Fibroblast of lung (primary cell): ENCODE results near the gene FKBP14.
A peak's percentile ranks its signal among the peaks of the same experiment; 100 is the strongest.
"Not testable (repeated sequence)": the region's sequence is repeated elsewhere in the genome, so short reads cannot be mapped to it uniquely, and the experiment has no call there.

Source experiments
- EZH2 ChIP-seq: IDR thresholded peaks from 2 replicates; pipeline ENCODE4 v1.5.1; 2012; ENCODE audit warnings: low read length, control low read depth, mild to moderate bottlenecking; ENCODE audit errors: missing control alignments
- TF ChIP-seq, protein P1 (sequence below), 2 donors: IDR thresholded peaks in 1 of 2; conservative IDR thresholded peaks in 1 of 2; 1 replicate in 1 of 2; 2 replicates in 1 of 2; pipeline ENCODE4 v1.5.1; 2011 to 2012; ENCODE audit warnings: low read length in 2 of 2, control low read depth in 1 of 2, inconsistent platforms in 1 of 2, low read depth in 1 of 2, mild to moderate bottlenecking in 1 of 2

- TF ChIP-seq, protein P1, sequence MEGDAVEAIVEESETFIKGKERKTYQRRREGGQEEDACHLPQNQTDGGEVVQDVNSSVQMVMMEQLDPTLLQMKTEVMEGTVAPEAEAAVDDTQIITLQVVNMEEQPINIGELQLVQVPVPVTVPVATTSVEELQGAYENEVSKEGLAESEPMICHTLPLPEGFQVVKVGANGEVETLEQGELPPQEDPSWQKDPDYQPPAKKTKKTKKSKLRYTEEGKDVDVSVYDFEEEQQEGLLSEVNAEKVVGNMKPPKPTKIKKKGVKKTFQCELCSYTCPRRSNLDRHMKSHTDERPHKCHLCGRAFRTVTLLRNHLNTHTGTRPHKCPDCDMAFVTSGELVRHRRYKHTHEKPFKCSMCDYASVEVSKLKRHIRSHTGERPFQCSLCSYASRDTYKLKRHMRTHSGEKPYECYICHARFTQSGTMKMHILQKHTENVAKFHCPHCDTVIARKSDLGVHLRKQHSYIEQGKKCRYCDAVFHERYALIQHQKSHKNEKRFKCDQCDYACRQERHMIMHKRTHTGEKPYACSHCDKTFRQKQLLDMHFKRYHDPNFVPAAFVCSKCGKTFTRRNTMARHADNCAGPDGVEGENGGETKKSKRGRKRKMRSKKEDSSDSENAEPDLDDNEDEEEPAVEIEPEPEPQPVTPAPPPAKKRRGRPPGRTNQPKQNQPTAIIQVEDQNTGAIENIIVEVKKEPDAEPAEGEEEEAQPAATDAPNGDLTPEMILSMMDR (conservative IDR thresholded peaks at IDR 0.05 in 1 of 2, IDR thresholded peaks at IDR 0.05 in 1 of 2; ENCODE audit: low read depth in 1 of 2, low read length in 2 of 2) = peak; percentile 51 to 61
- TF ChIP-seq EZH2 = not testable (repeated sequence)
Measured at GRCh38 chr7:30061786-30062185, 35.3 kb upstream of the FKBP14 start.
